NCI-H774 (cell line): Measurements from ENCODE around the gene SUMO3.
A peak's percentile ranks its signal among the peaks of the same experiment; 100 is the strongest.

Source experiments
- DNase-seq: peaks from one replicate; lab custom pipeline; 2025; lab: John Stamatoyannopoulos, UW

SUMO3 gene

DNA sequence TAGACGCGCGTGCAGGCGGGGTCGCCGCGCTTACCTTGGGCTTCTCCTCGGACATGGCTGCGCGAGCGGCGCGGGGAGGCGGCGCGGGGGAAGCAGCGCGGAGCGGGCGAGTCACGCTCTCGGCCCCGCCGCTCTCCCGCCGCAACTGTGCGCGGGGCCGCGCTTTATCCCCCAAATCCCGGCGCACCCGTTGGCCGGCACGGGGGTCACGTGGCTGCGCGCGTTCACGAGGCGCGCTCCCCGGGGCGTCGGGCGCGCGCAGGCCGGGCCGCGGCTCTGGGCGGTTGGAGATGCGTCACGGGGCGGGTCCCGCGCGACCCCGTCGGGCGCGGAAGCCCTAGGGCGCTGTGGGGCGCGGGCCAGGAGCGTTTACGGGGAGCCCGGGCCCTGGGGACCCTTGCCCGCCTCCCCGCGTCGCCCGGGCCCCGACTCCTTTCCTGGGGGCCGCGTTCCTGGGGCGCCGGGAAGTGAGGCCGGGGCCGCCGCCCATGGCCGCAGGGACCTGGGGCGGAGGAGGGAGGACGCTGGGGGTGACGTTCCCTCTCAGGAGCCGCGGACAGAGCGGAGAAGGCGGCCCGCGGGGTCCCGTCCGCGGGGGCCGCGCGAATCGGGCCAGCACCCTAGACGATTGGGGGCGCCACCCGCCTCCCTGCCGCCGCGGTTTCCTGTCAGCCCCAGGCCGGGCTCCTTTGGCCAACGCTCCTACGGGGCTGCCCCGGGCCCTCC is at the start of gene SUMO3:
Gene SUMO3, minus strand, starts transcription at position 149 of the 726 bp plus-strand sequence. Its CDS starts 94 bp downstream, at position 55.
- peak; percentile 65 for DNase-seq

DNA sequence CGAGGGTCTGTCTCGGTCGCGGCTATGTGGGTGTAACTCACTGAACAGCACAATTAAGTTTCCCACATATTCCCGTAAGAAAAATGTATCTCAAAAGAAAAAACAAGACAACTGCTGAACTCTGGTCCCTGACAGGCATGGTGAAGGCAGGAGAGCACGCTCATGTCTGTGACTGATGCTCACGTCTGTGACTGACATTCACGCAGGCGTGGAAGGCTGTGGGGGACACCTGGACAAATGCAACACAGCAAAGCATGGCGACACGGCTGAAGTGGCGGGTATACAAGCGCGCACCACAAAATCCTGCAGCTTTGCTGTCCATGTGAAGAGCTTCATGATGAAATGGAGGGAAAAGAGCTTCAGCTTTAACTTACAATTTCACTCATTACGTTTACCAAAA is 49.6 kb upstream of the SUMO3 start:
- no peak for DNase-seq

DNA sequence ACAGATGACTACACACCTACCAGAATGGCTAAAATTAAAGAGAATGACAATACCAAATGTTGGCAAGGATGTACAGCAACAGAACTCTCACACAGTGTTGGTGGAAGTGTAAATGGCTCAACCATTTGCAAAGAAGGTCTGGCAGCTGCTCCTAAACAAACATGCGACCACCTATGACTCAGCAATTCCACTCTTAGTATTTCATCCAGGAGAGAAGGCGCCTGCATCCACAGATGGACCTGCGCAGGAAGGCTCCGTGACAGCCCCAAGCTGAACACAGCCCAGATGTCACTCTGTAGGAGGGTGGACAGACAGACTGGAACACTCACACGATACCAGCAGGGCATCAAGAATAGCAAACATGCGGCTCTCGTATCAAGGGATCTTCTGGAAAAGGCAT is 48.9 kb upstream of the SUMO3 start:
- no peak for DNase-seq

DNA sequence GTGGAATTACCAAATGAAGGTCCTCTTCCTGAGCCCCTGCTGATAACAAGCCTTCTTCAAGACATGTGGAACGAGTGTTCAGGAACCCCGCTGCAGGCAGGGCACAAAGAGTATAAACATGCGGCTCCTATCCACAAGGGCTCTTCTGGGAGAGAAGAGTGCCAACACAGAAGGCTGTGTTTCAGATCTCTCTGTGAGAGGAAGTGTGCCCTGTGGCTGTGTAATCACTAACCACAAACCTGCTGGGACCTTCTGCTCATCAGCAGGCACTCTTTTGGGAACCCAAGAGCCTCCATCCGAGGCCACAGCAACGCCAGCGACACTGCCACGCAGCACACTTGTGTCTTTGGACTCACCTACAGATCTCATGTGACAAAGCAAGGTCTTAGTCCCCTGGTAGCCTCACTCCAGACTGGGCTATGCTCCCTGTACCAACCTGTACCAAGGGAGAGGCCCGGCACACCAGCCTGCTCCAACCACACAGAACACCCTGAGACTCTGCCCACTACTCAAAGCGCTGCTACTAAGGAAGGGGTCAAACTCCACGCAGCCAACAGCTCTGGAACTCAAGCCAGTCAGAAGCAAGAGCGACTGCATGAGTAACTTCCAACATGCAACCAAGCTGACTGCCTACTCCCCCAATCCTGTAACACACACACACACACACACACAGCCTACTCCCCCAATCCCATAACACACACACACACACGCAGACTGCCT is 47.9 kb upstream of the SUMO3 start:
- DNase-seq, result no peak

DNA sequence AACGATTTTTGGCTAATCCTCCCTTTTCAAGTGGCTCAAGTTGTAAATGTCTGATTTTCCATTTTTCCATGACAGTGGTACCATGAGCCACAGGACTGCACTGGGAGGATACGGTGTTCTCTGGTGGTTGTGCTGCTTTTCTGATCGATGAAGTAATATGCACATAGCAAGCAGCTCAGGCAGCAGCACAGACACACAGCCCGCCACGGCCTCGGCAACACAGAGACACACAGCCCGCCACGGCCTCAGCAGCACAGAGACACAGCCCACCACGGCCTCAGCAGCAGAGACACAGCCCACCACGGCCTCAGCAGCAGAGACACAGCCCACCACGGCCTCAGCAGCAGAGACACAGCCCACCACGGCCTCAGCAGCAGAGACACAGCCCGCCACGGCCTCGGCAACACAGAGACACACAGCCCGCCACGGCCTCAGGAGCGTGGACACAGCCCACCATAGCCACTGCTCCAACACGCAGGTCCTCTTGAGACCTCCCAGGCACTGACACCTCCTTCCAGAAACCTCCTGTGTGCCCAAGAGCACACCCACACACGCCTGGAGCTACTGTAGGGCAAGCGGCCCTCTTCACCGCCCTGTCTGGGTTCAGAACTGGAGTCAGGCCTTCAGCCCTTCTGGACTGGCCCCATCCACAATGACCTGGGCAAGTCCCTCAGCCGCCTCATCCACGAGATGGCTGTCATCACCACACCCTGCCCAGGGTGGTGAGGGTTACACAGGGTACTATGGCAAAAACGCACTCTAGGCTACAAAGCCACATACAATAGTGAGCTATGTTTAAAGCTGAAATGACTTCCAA is 45.2 kb upstream of the SUMO3 start:
- DNase-seq, result no peak

DNA sequence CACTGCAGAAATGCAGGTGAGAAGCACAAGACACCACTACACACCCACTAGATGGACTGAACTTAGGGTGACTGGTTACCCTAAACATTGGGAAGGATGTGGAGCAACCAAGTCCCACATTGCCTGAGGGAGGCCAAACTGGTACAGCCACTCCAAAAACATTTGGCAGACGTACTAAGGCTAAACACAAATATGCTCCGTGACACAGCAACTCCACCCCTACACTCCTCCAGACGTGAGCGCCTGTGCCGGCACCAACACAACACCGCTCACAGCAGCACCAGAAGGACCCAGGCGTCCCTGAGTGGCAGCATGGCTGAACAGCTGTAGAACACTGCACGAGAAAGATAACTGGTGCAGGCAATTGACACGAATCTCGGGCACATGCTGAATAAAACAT is 40.9 kb upstream of the SUMO3 start:
- no peak for DNase-seq

DNA sequence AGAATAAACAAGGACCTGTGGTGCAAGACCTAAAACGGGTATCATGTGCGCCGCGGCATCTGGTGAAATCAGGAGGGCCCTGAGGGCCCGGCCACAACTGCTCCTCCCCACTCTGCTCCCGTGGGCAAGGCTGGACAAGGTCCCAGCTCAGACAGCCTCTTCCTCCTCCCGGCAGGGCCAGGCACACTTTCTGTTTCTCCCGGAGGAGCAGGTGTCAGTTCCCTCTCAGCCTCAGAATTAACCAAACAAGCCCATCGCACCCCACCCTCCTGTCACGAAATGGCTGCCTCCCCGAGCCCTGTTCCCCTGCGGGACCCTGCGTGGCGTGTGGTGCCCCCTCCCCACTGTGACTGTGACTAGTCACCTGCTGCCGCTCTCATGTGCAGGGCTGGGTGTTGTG is 40.4 kb upstream of the SUMO3 start:
- DNase-seq, result no peak

DNA sequence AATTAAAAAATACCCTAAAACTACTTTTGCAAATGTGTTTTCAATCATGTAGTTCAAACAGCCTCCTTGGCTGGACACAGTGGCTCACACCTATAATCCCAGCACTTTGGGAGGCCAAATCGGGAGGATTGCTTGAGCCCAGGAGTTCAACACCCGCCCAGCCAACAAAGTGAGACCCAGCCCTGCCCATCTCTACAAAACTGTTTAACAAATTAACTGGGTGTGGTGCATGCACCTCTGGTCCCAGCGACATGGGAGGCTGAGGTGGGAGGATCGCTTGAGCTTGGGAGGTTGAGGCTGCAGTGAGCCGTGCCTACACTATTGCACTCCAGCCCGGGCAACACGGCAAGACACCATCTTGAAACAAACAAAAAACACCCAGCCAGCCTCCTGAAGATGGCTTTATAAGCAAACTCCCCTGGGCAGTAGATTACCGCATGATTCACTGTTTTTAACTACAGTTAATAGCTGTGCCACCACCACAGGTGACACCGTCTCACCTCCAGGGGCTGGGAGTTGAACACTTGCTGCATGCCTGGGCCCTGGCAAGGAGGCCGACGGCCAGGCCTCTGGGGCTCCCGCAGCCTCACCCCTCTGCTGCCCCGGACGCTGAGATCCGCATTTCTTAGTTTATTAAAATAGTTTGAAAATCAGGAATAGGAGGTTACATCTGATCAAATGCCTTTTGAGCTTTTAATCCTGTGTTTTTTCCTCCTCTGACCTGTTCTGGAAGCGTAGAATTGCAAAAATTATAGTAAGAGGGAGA is 39.4 kb upstream of the SUMO3 start:
- DNase-seq, result no peak

DNA sequence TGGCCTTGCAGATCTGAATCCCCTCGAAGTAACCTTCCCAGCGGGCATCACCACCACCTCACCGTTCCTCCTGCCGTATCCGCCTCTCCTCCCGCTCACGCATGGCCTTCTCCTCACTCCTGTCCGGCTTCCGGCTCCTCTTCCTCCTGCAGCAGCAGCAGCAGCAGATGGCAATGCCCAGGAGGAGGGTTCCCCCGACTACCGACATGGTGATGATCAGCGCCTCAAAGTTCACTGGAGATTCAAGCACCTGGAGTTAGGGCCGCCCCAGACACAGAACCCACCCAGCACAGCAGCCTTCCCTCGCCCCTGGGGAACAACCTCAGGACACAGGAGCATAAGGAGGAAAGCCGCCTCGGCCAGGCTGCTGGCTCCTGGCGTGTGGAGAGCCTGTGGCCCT is 38.3 kb upstream of the SUMO3 start:
- DNase-seq, result no peak

DNA sequence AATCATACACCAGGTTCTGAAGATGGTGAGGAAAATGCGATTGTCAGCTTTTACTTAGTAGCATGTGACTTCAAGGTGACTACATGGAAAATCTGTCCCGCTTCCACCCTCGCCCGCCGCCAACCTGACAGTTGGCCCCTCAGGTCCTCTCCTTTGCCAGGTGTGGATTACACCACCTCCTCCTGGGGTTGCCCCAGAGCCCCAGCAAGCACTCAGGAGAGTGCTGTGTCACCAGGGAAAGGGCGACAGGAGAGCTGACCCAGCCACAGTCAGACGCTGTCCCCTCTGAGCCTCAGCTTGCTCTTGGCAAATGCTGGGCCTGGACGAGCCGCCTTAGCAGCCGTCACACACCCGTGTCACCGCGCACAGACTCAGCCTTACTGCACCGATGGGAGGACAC is 37.7 kb upstream of the SUMO3 start:
- no peak for DNase-seq

DNA sequence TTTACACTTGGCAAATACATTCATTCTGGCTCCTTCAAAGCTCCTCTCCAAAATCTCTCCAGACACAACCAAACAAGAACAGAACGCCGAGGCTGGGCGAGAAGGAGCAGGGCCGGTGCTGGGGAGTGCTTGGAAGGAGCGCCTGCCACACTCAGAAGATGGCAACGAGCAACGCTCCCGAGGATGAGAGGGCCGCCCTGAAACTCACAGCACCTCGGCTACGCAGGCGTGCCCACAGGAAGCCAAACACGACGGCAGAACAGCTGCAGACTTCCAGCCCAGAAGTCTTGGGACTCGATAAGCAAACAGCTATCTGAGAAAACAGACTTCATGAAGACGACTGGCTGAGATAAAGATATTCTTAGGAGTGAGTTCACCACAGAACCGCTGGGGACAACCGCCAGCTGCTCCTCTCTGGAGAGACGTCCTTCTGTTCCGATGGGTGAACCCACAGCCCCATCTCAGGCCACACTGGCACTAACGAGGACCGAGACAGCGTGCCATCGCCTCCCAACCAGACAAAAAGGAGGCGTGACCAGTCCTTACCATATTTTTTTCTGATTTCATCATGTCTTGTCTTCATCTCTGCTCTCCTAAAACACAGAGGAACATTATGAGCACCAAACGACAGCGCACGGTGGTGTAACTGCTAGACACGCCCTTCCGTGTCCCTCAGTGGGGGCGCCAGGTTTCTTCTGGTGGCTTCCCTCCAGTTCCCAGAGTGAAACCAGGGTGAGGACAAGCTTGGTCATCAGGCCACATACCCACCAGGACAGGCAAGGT is 37.0 kb upstream of the SUMO3 start:
- DNase-seq, result no peak

DNA sequence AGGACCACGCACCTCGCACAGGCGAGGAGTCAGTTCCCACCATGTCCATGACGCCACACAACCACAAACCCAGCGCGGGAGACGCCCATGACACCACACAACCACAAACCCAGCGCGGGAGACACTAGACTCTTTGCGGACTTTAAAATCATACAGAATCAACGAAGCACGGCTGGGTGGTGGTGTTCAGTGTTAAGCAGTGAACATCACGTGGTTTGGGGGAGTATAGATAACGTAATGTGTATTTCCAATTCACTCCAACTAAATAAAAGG is 36.5 kb upstream of the SUMO3 start:
- DNase-seq, result no peak

DNA sequence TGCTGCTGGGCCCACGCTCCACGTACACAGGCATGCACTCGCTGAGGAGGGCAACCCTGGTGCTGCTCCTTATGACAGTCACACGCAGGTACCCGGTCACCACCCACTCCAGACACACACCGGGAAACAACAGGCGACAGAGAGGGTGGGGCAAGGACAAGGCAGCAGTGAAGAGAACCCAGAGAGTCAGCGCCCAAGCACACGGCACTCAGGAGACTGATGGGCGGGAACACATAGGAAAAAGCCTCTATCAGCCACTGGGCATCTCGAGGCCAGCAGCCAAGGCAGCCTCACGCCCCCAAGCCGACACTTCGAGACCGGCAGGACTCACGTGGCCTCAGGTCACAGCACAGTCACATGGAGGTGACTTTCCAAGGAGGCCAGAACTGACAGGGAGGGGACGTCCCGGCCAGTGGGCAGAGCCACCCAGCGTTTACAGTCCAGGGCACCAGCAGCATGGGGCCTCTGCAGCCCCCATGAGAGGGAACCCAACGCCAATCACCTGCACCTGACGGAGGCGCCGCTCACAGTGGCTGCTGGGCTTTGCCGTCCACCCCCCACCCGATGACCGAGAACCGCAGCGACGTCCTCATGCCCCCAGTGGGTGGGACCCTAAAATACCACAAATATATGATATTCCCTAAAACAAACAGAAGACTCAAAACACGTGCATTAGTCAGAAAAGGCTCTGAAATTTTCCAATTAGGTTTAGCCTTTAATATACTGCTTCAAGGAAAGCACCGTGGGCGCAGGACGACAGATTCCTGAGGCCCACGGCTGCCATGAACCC is 35.9 kb upstream of the SUMO3 start:
- DNase-seq, result no peak

DNA sequence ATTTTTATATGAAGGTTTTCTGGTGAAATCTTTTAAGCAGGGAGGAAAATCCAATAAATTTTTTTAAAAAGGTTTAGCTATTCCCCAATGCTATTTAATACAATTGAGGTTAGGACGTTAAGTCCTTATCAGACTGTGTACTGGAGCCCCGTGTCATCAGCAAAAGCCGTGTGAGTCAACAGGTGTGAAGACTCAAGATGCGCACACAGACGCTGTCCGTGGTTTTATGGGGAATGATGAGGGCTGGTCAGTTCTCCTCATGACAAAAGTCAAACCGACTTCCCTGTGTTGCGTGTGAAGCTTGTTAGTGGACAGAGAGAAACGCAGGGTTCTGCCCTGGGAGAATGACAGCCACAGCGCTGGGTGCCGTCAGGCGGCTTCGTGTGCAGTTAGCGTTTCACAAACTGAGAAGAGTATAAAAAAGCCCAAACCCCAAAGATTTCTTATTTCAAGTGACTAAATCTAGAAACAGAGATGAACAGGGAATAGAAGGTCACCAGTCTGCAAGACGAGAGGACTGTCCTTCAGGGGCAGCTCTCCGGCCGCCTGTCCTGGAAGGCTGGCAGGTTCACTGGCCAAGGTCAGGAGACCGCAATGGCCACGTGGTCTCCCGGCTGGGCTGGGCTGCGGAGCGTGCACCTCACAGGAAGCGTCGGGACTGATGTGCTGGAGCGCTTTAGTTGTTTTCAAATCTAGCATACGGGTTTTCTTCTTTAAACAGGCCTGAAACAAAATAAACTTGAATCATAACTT is 33.2 kb upstream of the SUMO3 start:
- no peak for DNase-seq

DNA sequence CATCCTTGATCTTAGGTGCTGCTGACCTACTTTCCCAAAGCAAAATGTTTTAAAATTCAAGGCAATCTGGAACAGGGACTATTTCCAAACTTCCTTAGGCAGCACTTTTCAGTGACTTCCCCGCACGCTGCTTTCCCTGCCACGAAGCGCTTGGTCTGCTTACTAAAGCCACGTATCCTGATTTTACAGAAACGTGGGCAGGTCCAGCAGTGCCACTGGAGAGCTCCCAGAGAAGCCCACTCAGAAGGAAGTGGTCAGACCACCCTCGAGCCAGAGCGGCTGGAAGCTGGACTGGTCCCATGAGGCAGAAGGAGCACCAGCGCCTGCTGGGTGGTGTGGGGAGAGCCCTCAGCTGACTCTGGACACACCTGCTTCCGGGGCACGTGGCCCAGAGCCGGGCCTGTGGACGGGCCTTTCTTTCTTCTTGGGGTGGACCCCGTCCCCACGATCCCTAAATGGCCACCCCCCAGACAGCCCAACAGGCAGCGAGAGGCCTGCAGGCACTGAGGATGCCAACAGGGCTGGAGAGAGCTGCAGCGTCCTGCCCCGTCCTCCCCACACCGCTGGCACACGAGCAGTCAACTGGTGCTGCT is 32.4 kb upstream of the SUMO3 start:
- DNase-seq, result no peak

DNA sequence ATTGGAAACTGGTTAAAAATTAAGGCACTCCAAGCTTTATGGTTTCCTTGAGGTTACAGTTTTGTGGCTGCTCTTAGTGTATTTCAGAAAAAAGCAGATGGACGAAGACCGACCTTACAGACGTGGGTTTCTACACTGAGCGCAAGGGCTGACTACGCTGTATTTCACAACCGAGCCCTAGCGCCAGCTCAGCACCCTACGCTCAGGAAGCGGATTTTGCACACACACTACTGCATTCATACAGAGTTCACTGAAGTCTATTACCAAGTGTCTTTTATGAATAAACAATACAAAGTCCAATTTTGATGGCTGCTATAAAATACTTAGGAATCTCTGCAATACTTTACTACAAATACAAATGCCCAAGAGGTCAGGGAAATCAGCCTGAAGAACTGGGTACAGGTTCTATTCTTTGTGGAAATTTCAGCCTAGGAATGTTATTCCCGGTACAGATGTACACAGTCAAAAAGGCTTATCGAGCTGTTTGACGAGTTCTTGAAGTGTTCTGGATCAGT is 31.8 kb upstream of the SUMO3 start:
- no peak for DNase-seq

DNA sequence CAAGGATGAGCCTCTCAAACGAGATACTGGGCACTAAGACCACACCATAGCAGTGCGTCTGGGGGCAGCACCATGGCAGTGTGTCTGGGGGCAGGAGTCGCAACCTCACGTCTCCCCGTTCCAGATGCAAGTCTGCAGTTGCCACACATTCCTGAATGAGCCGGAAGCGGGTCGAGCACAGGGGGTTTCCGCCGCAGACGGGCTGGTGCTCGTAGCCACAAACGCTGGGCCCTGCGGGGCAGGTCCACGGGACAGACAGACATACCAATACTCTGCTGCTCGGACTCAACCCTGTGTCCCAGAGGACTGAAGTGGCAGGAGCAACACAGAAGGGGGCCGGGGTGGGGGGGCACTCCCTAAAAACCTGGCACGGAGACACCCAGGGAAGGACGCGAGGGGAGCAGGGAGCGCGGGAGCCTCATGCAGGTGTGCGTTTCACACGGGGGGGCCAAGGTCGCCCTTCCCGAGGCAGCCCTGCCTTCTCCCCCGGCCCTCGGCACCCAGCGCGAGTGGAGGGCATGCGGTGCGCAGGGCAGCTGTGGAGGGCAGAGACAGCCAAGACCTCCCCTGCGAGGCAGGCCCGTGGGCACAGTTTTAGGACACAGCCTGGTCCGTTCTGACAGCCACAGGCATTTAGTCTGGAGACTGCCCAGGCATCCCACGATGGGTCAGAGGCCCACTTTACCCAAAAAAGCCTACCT is 31.1 kb upstream of the SUMO3 start:
- DNase-seq, result no peak

DNA sequence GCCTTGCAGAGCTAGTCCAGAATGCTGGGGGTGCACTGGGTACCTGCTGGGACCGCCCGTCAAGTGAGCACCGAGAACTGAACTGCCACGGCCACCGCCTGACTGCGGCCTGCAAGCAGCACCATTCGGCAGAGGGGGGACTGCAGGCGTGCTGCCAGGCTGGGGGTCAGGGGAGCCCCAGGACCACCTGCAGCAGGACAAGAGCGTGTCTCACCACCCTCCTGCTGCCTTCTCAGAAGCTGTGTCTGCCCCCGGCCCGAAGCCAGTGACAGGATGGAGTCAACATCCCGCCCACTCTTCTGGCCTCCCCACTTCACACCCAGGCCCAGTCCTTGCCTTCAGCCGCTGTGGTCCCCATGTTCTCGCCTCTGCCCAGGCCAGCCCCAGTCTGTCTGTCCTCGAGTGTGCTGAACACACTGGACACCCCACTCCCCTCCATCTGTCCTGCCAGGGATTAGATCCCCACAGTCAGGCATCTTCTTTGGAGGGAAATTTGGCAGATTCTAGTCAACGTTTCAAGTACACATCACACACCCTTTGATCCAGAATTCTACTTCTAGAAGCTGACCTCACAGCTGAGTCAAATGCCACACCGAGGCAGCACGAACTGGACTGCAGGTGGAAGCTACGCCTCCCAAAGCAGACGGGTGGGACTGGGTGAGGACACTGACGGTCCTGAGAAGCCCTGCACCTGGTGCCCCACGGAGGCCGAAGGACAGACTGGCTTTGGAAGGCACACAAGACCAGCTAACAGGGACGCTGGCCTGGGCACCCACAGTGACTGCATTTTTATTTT is 29.6 kb upstream of the SUMO3 start:
- no peak for DNase-seq
